Inflammatory macrophage (primary cell): ENCODE results near the gene ZNF354C.

Source experiments
- DNase-seq, 2 donors: peaks; one replicate each; pipeline ENCODE4 v3.0.0-alpha.2; 2020 to 2022

The ZNF354C gene

DNA sequence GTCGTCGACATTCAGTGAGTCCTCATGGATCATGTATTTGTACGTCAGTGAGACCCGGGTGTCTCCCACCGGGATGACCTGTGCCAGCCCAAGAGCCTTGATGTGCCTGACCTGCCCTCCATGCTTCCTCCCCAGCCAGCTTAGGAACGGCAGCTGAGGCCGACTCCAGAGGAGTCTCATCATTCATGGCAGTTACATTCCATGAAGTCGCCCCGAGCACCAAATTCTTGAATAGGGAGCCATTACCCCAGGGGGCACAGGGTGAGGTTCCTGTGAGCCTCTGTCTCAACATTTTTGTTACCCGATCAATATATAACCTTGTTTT lies 67.8 kb downstream of the ZNF354C start:
- no peak for DNase-seq

DNA sequence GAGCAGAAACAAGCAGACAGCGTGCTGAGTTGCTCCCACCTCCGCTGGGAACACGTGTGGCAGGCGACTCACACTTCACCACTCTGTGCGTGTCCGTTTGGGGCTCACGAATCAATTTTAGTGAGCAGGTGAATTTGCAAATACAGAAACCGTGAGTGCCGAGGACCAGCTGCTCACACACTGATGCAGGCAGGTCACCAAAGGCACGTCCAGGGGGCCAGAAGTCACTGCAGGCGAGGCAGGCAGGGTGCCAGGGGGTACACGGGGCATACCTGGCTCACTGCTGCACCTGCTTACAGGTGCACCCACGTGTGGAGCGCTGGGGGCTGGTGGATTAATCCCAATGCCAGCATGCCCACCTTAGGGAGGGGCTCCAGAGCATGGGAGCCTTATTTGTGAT lies 68.8 kb downstream of the ZNF354C start:
- DNase-seq, result no peak

DNA sequence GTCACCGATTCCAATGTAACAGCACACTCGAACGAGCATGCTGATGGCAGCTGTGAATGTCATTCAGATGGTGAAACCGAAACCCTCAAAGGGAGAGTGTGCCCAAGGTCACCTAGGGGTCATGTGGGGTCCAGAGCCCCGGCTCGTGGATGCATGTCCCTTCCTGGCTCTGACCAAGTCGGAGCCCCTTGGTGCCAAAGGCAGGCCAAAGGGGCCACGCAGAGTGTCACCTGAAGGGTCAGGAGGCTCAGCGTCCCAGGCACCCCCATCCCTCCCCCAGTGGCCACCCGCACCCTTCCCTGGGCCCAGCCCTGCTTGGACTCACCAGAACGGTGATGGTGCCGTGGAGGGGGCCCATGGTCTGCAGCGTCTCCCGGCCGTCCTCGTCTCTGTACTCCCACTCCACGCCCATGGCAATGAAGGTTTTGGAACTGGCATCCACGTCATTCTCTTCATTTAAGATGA lies 69.5 kb downstream of the ZNF354C start:
- DNase-seq, result no peak

DNA sequence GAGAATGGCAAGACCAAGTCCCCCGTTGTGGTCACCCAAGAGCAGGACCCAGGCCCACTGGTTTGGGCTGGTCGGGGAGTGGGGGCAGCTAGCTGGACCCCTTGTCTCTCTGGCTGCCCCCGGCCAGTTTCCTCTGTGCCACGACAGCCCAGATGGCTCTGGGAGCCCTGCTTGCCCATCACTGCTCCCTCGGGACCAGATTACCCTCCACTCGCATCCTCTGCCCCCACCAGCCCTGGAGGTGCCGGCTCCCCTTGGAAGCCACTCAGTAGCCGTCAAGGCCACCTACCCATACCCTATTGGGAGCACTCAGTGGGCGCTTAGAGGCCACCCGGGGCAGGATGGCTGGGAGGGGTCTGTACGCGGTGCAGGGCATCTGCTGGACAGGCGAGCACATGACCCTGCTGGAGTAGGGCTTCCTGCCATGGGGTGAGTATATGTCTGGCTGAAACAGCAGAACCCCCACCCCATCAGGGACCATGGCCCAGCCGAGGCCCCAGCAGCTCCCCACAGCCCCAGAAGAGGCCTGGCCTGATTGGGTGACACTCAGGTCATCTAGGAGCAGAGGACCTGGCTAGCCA lies 70.0 kb downstream of the ZNF354C start:
- no peak for DNase-seq

DNA sequence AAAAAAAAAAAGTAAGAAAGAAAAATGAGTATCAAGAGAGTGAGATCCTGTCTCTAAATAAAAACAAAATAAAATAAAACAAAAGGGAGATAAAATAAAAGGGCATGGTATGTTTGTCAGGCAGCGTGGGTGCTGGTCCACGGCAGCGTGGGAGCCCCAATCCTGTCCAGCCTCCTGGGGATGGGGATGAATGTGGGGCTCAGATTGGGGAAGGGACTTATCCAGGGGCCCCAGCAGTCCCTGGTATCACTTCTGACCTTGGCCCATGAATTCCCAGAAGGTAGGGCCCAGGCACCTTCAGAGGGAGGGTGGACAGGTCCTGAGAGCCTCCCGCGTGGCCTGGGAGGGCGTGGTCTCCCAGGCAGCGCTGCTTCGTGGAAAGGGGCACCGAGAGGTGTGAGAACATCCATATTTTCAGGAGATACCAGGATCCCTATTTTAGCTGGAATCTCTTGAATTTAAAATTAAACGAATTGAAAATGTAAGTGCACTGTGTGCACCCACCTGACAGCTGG lies 71.2 kb downstream of the ZNF354C start:
- DNase-seq, result no peak

DNA sequence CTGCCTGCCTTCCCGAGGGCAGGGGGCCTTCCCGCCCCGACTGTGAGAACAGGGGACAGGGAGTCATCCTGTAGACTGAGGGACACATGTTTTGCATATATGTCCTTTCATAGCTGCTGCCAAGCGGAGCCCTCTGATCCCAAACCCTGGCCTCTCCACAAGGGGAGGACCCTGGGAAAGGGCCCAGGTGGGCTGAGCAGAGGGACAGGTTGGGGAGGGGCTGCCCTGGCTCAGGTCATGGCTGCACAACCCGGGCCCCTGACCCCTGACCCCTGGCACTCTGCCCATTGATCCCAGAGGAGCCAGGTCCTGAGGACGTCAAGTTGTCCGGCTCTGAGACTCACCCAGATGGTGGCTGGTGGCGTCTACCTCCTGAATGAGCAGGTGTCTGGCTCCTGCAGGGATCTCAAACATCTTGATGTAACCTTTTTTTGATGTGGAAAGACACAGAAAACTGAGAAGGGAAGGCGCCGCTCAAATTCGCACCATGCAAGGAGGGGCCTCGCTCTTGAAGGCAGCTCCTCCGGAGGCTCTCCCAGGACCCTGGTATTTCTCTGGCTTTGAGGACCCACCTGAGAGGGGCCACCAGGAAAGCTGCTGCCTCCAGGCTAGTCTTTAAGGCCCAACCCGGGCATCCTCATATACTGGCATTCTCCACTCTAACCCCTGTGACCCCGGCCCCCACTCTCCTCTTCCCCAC lies 71.9 kb downstream of the ZNF354C start:
- DNase-seq, result no peak

DNA sequence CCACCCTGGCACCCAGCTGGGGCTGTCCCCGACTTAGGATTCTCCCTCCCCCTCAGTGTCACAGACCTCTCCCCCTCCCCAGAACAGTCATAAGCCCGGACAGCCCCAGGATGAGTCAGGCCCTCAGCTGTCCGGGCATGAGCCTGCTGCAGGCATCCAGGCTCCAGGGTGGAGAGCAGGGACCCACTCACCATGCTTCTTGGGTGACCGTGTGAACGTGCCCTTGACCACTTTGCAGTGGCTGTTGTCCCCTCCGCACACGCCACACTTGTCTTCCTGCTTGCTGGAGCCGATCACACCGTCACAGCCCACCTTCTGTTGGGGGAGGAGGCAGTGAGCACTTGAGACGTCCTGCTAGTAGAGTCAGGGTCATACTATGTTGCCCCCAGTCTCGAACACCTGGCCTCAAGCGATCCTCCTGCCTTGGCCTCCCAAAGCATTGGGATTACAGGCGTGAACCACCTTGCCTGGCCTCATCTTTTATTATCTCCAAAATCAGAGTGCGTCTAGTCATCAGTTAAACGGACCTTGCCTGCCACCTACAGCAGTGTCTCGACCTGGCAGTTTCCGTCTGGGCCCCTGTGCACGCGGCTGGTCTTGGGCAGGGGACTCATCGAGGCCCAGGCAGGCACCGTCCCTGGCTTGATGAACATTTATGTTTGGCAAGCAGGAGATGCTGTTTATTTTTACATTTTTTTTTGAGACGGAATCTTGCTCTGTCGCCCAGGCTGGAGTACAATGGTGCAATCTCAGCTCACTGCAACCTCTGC lies 72.6 kb downstream of the ZNF354C start:
- DNase-seq, result no peak
